HepG2 (cell line): Measurements from ENCODE around the gene YLPM1. TPM values are rescaled to one million over a fixed set of nuclear protein-coding genes. Genes with fewer than 3 reads are reported as not detected.

ENCODE experiments used
- ATF3 ChIP-seq: sonication (generic); formaldehyde crosslinking; IDR thresholded peaks from 2 replicates; pipeline ENCODE4 v1.4.0; 2020; ENCODE audit warnings: missing genetic modification reagents
- CBX1 ChIP-seq: IDR thresholded peaks from one replicate; pipeline ENCODE4 v1.6.1; 2016; ENCODE audit warnings: antibody characterized with exemption, low read depth
- CEBPB ChIP-seq: IDR thresholded peaks from 2 replicates; pipeline ENCODE4 v1.6.1; 2011; ENCODE audit warnings: low read depth, low read length, improper control_type of control experiment, borderline replicate concordance
- FOXA3 ChIP-seq: IDR thresholded peaks from 2 replicates; pipeline ENCODE4 v1.6.1; 2016; ENCODE audit warnings: missing genetic modification reagents, missing compliant biosample characterization
- GLMP ChIP-seq: sonication (generic); formaldehyde crosslinking; IDR thresholded peaks from 2 replicates; pipeline ENCODE4 v1.9.0; 2021; ENCODE audit warnings: missing genetic modification reagents, mild to moderate bottlenecking, borderline replicate concordance
- HMGXB3 ChIP-seq: sonication (generic); formaldehyde crosslinking; IDR thresholded peaks from 2 replicates; pipeline ENCODE4 v1.4.0; 2020; ENCODE audit warnings: missing genetic modification reagents, borderline replicate concordance
- MAFG ChIP-seq: sonication (generic); formaldehyde crosslinking; IDR thresholded peaks from 2 replicates; pipeline ENCODE4 v1.5.1; 2020; ENCODE audit warnings: mild to moderate bottlenecking, missing genetic modification reagents
- MXD4 ChIP-seq: IDR thresholded peaks from 2 replicates; pipeline ENCODE4 v1.6.1; 2016; ENCODE audit warnings: mild to moderate bottlenecking, missing biosample characterization, missing genetic modification reagents
- NR1H2 ChIP-seq: sonication (generic); formaldehyde crosslinking; IDR thresholded peaks from 2 replicates; pipeline ENCODE4 v1.8.1; 2022; ENCODE audit warnings: low read depth, missing genetic modification reagents, borderline replicate concordance
- RXRA ChIP-seq: sonication (generic); formaldehyde crosslinking; IDR thresholded peaks from 2 replicates; pipeline ENCODE4 v1.5.1; 2020; ENCODE audit warnings: missing genetic modification reagents
- THRA ChIP-seq: sonication (generic); formaldehyde crosslinking; IDR thresholded peaks from 2 replicates; pipeline ENCODE4 v1.4.0; 2020; ENCODE audit warnings: missing genetic modification reagents, borderline replicate concordance
- ZFP36L1 ChIP-seq: sonication (generic); formaldehyde crosslinking; IDR thresholded peaks from 2 replicates; pipeline ENCODE4 v1.8.0; 2022; ENCODE audit warnings: mild to moderate bottlenecking, missing genetic modification reagents, moderate library complexity
- ZNF451 ChIP-seq: sonication (generic); formaldehyde crosslinking; IDR thresholded peaks from 2 replicates; pipeline ENCODE4 v1.5.0; 2020; ENCODE audit warnings: mild to moderate bottlenecking, missing genetic modification reagents
- ZNF546 ChIP-seq: sonication (generic); formaldehyde crosslinking; conservative IDR thresholded peaks from 2 replicates; pipeline ENCODE4 v1.8.1; 2023; ENCODE audit warnings: mild to moderate bottlenecking, missing genetic modification reagents
- ZNF558 ChIP-seq: sonication (generic); formaldehyde crosslinking; IDR thresholded peaks from 2 replicates; pipeline ENCODE4 v1.9.0; 2022; ENCODE audit warnings: mild to moderate bottlenecking, missing genetic modification reagents, borderline replicate concordance
- ZNF616 ChIP-seq: sonication (generic); formaldehyde crosslinking; IDR thresholded peaks from 2 replicates; pipeline ENCODE4 v1.5.0; 2020; ENCODE audit warnings: low read depth, mild to moderate bottlenecking, missing genetic modification reagents
- ZNF710 ChIP-seq: sonication (generic); formaldehyde crosslinking; IDR thresholded peaks from 2 replicates; pipeline ENCODE4 v1.5.0; 2020; ENCODE audit warnings: mild to moderate bottlenecking, missing genetic modification reagents, borderline replicate concordance
- ZNF766 ChIP-seq: sonication (generic); formaldehyde crosslinking; IDR thresholded peaks from 2 replicates; pipeline ENCODE4 v1.5.0; 2020; ENCODE audit warnings: missing genetic modification reagents, borderline replicate concordance
- ZNF780A ChIP-seq: sonication (generic); formaldehyde crosslinking; IDR thresholded peaks from 2 replicates; pipeline ENCODE4 v1.8.0; 2022; ENCODE audit warnings: mild to moderate bottlenecking, missing genetic modification reagents, moderate library complexity
- polyA plus RNA-seq, 8 experiments: library from polyadenylated mRNA; depleted of rRNA in 3 of 8; stranded (reverse) in 7 of 8; unstranded in 1 of 8; fragments of >200 nt; fragmentation: Illumina TruSeq in 4 of 8; extraction: Trizol in 4 of 8; gene quantifications; 2 replicates each; pipeline versions ENCODE4 v1.2.1 to v1.2.3, GENCODE V29; 2011 to 2016; ENCODE audit warnings: low read depth in 4 of 8, missing spikeins in 1 of 8, mixed read lengths in 1 of 8; ENCODE audit not compliant: insufficient read depth in 1 of 8
- total RNA-seq, 5 experiments: library from RNA; depleted of rRNA; stranded (reverse); fragments of >200 nt; fragmentation: Illumina TruSeq; extraction: Trizol; gene quantifications; 2 replicates each; pipeline ENCODE4 v1.2.3, GENCODE V29; 2016; ENCODE audit warnings: low read depth in 1 of 5

Gene YLPM1
- total and polyA plus RNA-seq, 2 of the 13 experiments (the other 11 are each of a cell fraction or from before 2014, with no cell fraction given), result 6.7 to 21.9 TPM

DNA sequence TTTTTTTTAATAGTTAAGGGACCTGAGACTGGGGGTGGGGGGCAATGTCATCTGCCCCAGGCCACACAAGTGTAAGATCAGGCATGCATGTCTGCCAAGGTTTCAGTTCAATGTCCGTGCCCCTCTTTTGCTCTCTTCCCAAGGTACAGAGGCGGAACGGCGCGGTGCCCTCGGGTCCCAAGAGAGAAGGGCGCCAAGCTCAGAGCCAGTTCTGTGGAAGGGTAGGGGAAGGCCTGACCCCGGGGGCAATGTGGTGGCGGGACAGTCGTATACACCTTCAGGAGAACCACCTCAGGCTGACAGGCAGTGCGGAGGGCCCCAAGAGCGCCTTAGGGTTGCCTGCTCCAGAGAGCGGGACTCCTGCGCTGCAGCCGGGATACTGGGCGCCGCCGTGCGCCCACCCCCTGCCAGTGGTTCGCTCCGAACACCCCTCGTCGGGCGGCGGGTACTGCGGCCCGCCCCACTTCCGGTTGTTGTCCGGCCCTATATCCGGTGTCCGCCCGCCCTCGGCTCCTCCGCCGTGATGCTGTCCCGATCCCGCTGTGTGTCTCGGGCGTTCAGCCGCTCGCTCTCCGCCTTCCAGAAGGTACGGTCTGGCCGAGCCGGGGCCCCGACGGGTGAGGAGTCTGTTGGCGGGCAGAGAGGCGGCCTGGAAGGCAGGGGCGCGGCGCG, 118.5 kb downstream of the YLPM1 start, which contains the start of gene DLST (continued):
- peak; percentile 51 for TF ChIP-seq FOXA3 (CRISPR knock-in tag)
- TF ChIP-seq ZNF616 (CRISPR knock-in tag), result peak; percentile 34; the same call in 1 of the 2 replicates
- TF ChIP-seq ZNF546 (CRISPR knock-in tag), result peak; percentile 89
- no peak for TF ChIP-seq CEBPB
- peak; percentile 95 for TF ChIP-seq ZNF451 (CRISPR knock-in tag)
- peak; percentile 83; the same call in 1 of the 2 replicates for TF ChIP-seq ZFP36L1
- 0 out of 2 replicates have a peak, but pooled peaks have one; percentile 18 for TF ChIP-seq ATF3 (CRISPR knock-in tag)
- no peak for TF ChIP-seq MAFG (CRISPR knock-in tag)
- no peak for TF ChIP-seq GLMP (CRISPR knock-in tag)
- no peak for TF ChIP-seq ZNF766 (CRISPR knock-in tag)
- peak; percentile 52; the same call in 1 of the 2 replicates for TF ChIP-seq THRA
- TF ChIP-seq MXD4, result peak; percentile 77
- TF ChIP-seq RXRA (CRISPR knock-in tag), result peak; percentile 71; the same call in 1 of the 2 replicates
- TF ChIP-seq CBX1, result peak; percentile 84
- peak; percentile 86 for TF ChIP-seq ZNF558 (CRISPR knock-in tag)
- TF ChIP-seq HMGXB3 (CRISPR knock-in tag), result peak; percentile 15; the same call in 1 of the 2 replicates
- TF ChIP-seq NR1H2 (CRISPR knock-in tag), result peak; percentile 25; the same call in 1 of the 2 replicates
- no peak for TF ChIP-seq ZNF780A
- no peak for TF ChIP-seq ZNF710 (CRISPR knock-in tag)
